A673 (cell line): Measurements from ENCODE around the gene CCNY.

ENCODE experiments used
- CTCF ChIP-seq: fragments of 300-800, 200-600 bp; sonication (generic); conservative IDR thresholded peaks from 2 replicates; pipeline ENCODE4 v1.5.1; 2017; ENCODE audit warnings: low read depth, mild to moderate bottlenecking, antibody characterized with exemption, low read length, moderate library complexity, mixed read lengths
- EZH2 ChIP-seq: fragments of 200-600 bp; sonication (generic); IDR thresholded peaks from 2 replicates; pipeline ENCODE4 v1.6.1; 2017; ENCODE audit warnings: borderline replicate concordance, low read depth, mild to moderate bottlenecking, mixed read lengths, antibody characterized with exemption, low read length; ENCODE audit not compliant: poor library complexity, severe bottlenecking

GRCh38 chr10:35335133-35336083 is 901 bp upstream of the CCNY start:
- TF ChIP-seq EZH2 (no peak), CTCF (no peak)
